Neural crest cell (in vitro differentiated cells): ENCODE data around the gene PRKCQ. TPM values are rescaled to one million over a fixed set of nuclear protein-coding genes. Genes with fewer than 3 reads are reported as not detected.

Experiments used
- DNase-seq: peaks from one replicate; pipeline ENCODE4 v3.0.0; 2021; ENCODE audit warnings: low read depth, mixed read lengths, low spot score
- H3K27ac Mint-ChIP-seq: one replicate; pipeline ENCODE4 v1.8.0; 2021; ENCODE audit warnings: mild to moderate bottlenecking, mixed read lengths; ENCODE audit not compliant: unreplicated experiment
- H3K27me3 Mint-ChIP-seq: 2 replicates; pipeline ENCODE4 v1.8.0; 2021; ENCODE audit warnings: low read depth, mild to moderate bottlenecking, mixed read lengths
- H3K36me3 Mint-ChIP-seq: 2 replicates; pipeline ENCODE4 v1.8.0; 2021; ENCODE audit warnings: low read depth, mild to moderate bottlenecking, mixed read lengths
- H3K4me1 Mint-ChIP-seq: 2 replicates; pipeline ENCODE4 v1.8.0; 2021; ENCODE audit warnings: mixed read lengths
- H3K4me3 Mint-ChIP-seq: one replicate; pipeline ENCODE4 v1.8.0; 2021; ENCODE audit warnings: mild to moderate bottlenecking, mixed read lengths
- H3K9me3 Mint-ChIP-seq: 2 replicates; pipeline ENCODE4 v1.8.0; 2021; ENCODE audit warnings: mixed read lengths
- CTCF ChIP-seq: fragments of 200-600 bp; sonication (generic); conservative IDR thresholded peaks from 2 replicates; pipeline ENCODE4 v1.5.0; 2021; ENCODE audit warnings: antibody characterized with exemption, mild to moderate bottlenecking
- total RNA-seq: library from RNA; stranded (reverse); gene quantifications from 2 replicates; pipeline ENCODE4 v1.2.1, GENCODE V29; 2021

PRKCQ gene
- total RNA-seq, 1 donor from 2014 or later: 3.2 TPM

GRCh38 chr10:6602026-6602699 lies 22.1 kb upstream of the PRKCQ start:
- TF ChIP-seq CTCF: no peak
- Mint-ChIP-seq H3K9me3 (no peaks in the 10 kb centered on the region), H3K4me3 (no peak overlapping the region), H3K27me3 (peaks cover 3% of the 10 kb centered on the region), H3K4me1 (no peaks in the 10 kb centered on the region), H3K27ac (no peak overlapping the region), H3K36me3 (no peaks in the 10 kb centered on the region)
- DNase-seq: no peak

- H3K9me3 Mint-ChIP-seq: no peaks in the 10 kb centered on the region
- no peak for DNase-seq
- no peaks in the 10 kb centered on the region for H3K36me3 Mint-ChIP-seq
- no peak overlapping the region for H3K27ac Mint-ChIP-seq
- H3K27me3 Mint-ChIP-seq: peaks cover 3% of the 10 kb centered on the region
- H3K4me3 Mint-ChIP-seq: no peak overlapping the region
- H3K4me1 Mint-ChIP-seq: no peaks in the 10 kb centered on the region
- no peak for TF ChIP-seq CTCF
Observed at GRCh38 chr10:6601246-6601805, 21.2 kb upstream of the PRKCQ start.

DNA sequence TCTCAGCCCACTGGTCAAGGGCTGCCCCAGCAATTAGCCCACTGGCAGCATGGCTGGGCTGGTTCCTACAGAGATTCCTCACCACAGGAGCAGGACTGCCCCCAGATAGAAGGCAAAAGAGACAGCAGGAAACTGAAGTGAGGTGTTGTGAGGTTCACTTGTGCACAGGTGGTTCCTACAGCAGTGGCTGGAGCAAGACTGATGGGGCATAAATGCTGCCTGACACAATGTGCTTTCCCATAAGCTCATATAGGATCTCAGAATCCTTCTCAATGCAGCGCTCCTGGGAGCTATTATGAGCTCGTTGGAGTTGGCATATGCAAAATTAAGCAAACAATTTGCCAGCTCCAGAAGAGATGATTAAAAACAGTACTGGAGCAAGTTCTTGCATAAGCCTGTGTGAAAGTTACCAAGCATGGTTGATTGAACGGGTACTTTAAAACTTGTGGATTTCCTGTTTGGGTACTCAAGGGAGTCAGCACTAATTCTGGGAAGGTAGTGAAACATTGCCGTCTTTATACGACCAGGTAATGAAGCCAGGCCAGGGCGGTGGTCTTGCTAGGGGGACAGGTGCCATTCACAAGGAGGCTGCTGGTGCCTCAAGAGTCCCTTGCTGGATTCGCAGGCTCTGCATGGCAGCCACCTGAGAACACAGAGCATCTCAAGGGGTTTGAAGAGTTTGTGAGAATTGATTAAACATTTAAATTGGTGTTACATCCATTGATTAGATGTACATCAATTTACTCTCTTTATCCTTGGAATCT lies 20.3 kb upstream of the PRKCQ start:
- no peak for DNase-seq
- Mint-ChIP-seq H3K4me1 (no peaks in the 10 kb centered on the region), H3K27ac (no peak overlapping the region), H3K27me3 (peaks cover 3% of the 10 kb centered on the region), H3K4me3 (no peak overlapping the region), H3K36me3 (no peaks in the 10 kb centered on the region), H3K9me3 (no peaks in the 10 kb centered on the region)
- TF ChIP-seq CTCF: no peak

- H3K4me1 Mint-ChIP-seq: no peaks in the 10 kb centered on the region
- H3K27ac Mint-ChIP-seq: no peak overlapping the region
- H3K27me3 Mint-ChIP-seq: no peaks in the 10 kb centered on the region
- no peaks in the 10 kb centered on the region for H3K36me3 Mint-ChIP-seq
- H3K4me3 Mint-ChIP-seq: no peak overlapping the region
- DNase-seq: no peak
- no peaks in the 10 kb centered on the region for H3K9me3 Mint-ChIP-seq
- TF ChIP-seq CTCF: no peak
Observed at GRCh38 chr10:6598679-6599078, 18.6 kb upstream of the PRKCQ start.

GRCh38 chr10:6597478-6597877 lies 17.4 kb upstream of the PRKCQ start:
- DNase-seq: no peak
- Mint-ChIP-seq H3K36me3 (no peaks in the 10 kb centered on the region), H3K9me3 (no peaks in the 10 kb centered on the region), H3K4me3 (no peak overlapping the region), H3K4me1 (no peaks in the 10 kb centered on the region), H3K27ac (no peak overlapping the region), H3K27me3 (no peaks in the 10 kb centered on the region)
- TF ChIP-seq CTCF: no peak
